WTC11 (cell line): ENCODE data around the gene PSMD11. TPM values are rescaled to one million over a fixed set of nuclear protein-coding genes. Genes with fewer than 3 reads are reported as not detected.
"Not testable (repeated sequence)": the region's sequence is repeated elsewhere in the genome, so short reads cannot be mapped to it uniquely, and the experiment has no call there.

Experiments used
- ATAC-seq: fragments of 200-7000 bp; cut with Tn5 transposase; 2 replicates; pipeline ENCODE4 v1.10.0; 2021; ENCODE audit warnings: mild to moderate bottlenecking, moderate library complexity
- CTCF ChIA-PET: fragments of 300-600 bp; sonication (Branson Sonifier 250); formaldehyde crosslinking; loops from one replicate; lab custom pipeline; 2021; ENCODE audit warnings: antibody characterized with exemption; lab: Charles Lee
- POLR2A ChIA-PET: fragments of 350-600 bp; sonication (Branson Sonifier 250); formaldehyde crosslinking; loops from one replicate; lab custom pipeline; 2021; ENCODE audit warnings: antibody characterized with exemption; lab: Charles Lee
- DNase-seq: peaks from one replicate; pipeline ENCODE4 v3.0.0; 2021; ENCODE audit warnings: low spot score
- H3K27ac Mint-ChIP-seq: 2 replicates; pipeline ENCODE4 v1.8.0; 2021; ENCODE audit warnings: mixed read lengths
- H3K27me3 Mint-ChIP-seq: 2 replicates; pipeline ENCODE4 v1.8.0; 2021; ENCODE audit warnings: low read depth, mild to moderate bottlenecking, moderate library complexity, mixed read lengths
- H3K36me3 Mint-ChIP-seq: 2 replicates; pipeline ENCODE4 v1.8.0; 2021; ENCODE audit warnings: mixed read lengths
- H3K4me1 Mint-ChIP-seq: 2 replicates; pipeline ENCODE4 v1.8.0; 2022; ENCODE audit warnings: mixed read lengths
- H3K4me3 Mint-ChIP-seq: 2 replicates; pipeline ENCODE4 v1.8.0; 2021; ENCODE audit warnings: mild to moderate bottlenecking, moderate library complexity, mixed read lengths
- H3K9me3 Mint-ChIP-seq: 2 replicates; pipeline ENCODE4 v1.8.0; 2021; ENCODE audit warnings: mixed read lengths
- CREB1 ChIP-seq: sonication (generic); formaldehyde crosslinking; IDR thresholded peaks from 2 replicates; pipeline ENCODE4 v1.8.0; 2023; ENCODE audit warnings: mild to moderate bottlenecking, missing genetic modification reagents
- E2F1 ChIP-seq: sonication (generic); formaldehyde crosslinking; IDR thresholded peaks from 2 replicates; pipeline ENCODE4 v1.8.0; 2022; ENCODE audit warnings: mild to moderate bottlenecking, missing genetic modification reagents
- GABPB1 ChIP-seq: sonication (generic); formaldehyde crosslinking; IDR thresholded peaks from 2 replicates; pipeline ENCODE4 v1.8.1; 2023; ENCODE audit warnings: mild to moderate bottlenecking, missing genetic modification reagents
- GTF2I ChIP-seq: fragments of 250-450 bp; sonication (Bioruptor Pico); conservative IDR thresholded peaks from 2 replicates; pipeline ENCODE4 v1.4.0; 2021; ENCODE audit warnings: mild to moderate bottlenecking
- HMGA2 ChIP-seq: fragments of 250-450 bp; sonication (Bioruptor Pico); IDR thresholded peaks from 2 replicates; pipeline ENCODE4 v1.4.0; 2021; ENCODE audit warnings: mild to moderate bottlenecking, moderate library complexity
- IRF2 ChIP-seq: sonication (generic); formaldehyde crosslinking; IDR thresholded peaks from 2 replicates; pipeline ENCODE4 v1.8.0; 2022; ENCODE audit warnings: low read depth, missing genetic modification reagents, borderline replicate concordance
- KAT7 ChIP-seq: sonication (generic); formaldehyde crosslinking; IDR thresholded peaks from 2 replicates; pipeline ENCODE4 v1.8.1; 2023; ENCODE audit warnings: missing genetic modification reagents, mild to moderate bottlenecking, borderline replicate concordance
- NFE2L1 ChIP-seq: sonication (generic); formaldehyde crosslinking; IDR thresholded peaks from 2 replicates; pipeline ENCODE4 v1.8.1; 2023; ENCODE audit warnings: missing genetic modification reagents
- NR1H2 ChIP-seq: sonication (generic); formaldehyde crosslinking; IDR thresholded peaks from 2 replicates; pipeline ENCODE4 v1.9.0; 2021; ENCODE audit warnings: mild to moderate bottlenecking, moderate library complexity, missing genetic modification reagents
- NR2C2 ChIP-seq: sonication (generic); formaldehyde crosslinking; IDR thresholded peaks from 2 replicates; pipeline ENCODE4 v1.8.0; 2022; ENCODE audit warnings: mild to moderate bottlenecking, missing genetic modification reagents
- PRDM15 ChIP-seq: sonication (generic); formaldehyde crosslinking; IDR thresholded peaks from 2 replicates; pipeline ENCODE4 v1.8.0; 2022; ENCODE audit warnings: missing genetic modification reagents
- PRRX2 ChIP-seq: fragments of 250-450 bp; sonication (Bioruptor Pico); IDR thresholded peaks from 2 replicates; pipeline ENCODE4 v1.8.0; 2021; ENCODE audit warnings: mild to moderate bottlenecking
- RORB ChIP-seq: fragments of 250-450 bp; sonication (Bioruptor Pico); IDR thresholded peaks from 2 replicates; pipeline ENCODE4 v1.9.0; 2021; ENCODE audit warnings: mild to moderate bottlenecking
- SMAD4 ChIP-seq: sonication (generic); formaldehyde crosslinking; IDR thresholded peaks from 2 replicates; pipeline ENCODE4 v1.8.0; 2022; ENCODE audit warnings: mild to moderate bottlenecking, missing genetic modification reagents
- SOX15 ChIP-seq: fragments of 250-450 bp; sonication (Bioruptor Pico); IDR thresholded peaks from 2 replicates; pipeline ENCODE4 v1.9.0; 2021; ENCODE audit warnings: mild to moderate bottlenecking
- TCF7 ChIP-seq: sonication (generic); formaldehyde crosslinking; IDR thresholded peaks from 2 replicates; pipeline ENCODE4 v1.8.0; 2022; ENCODE audit warnings: mild to moderate bottlenecking, low read depth, missing genetic modification reagents, moderate library complexity
- TEAD4 ChIP-seq: sonication (generic); formaldehyde crosslinking; IDR thresholded peaks from 2 replicates; pipeline ENCODE4 v1.8.0; 2022; ENCODE audit warnings: mild to moderate bottlenecking, missing genetic modification reagents
- ZBTB21 ChIP-seq: sonication (generic); formaldehyde crosslinking; IDR thresholded peaks from 2 replicates; pipeline ENCODE4 v1.8.1; 2023; ENCODE audit warnings: mild to moderate bottlenecking, missing genetic modification reagents, borderline replicate concordance
- ZNF281 ChIP-seq: sonication (generic); formaldehyde crosslinking; IDR thresholded peaks from 2 replicates; pipeline ENCODE4 v1.8.0; 2023; ENCODE audit warnings: mild to moderate bottlenecking, missing genetic modification reagents
- total RNA-seq: library from RNA; stranded (reverse); gene quantifications from 3 replicates; pipeline ENCODE4 v1.2.3, GENCODE V29; 2021
- TF ChIP-seq, protein P1 (sequence below): sonication (generic); formaldehyde crosslinking; conservative IDR thresholded peaks from 2 replicates; pipeline ENCODE4 v1.8.1; 2022; ENCODE audit warnings: mild to moderate bottlenecking, missing genetic modification reagents
- TF ChIP-seq, protein P2 (sequence below): fragments of 250-450 bp; sonication (Bioruptor Pico); IDR thresholded peaks from 2 replicates; pipeline ENCODE4 v1.9.0; 2021; ENCODE audit warnings: mild to moderate bottlenecking, borderline replicate concordance

PSMD11 gene
- total RNA-seq, 1 experiment from 2014 or later = 155 TPM

- TF ChIP-seq HMGA2 = no peak
- TF ChIP-seq, protein P1, sequence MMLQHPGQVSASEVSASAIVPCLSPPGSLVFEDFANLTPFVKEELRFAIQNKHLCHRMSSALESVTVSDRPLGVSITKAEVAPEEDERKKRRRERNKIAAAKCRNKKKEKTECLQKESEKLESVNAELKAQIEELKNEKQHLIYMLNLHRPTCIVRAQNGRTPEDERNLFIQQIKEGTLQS = no peak
- no peak for TF ChIP-seq E2F1
- TF ChIP-seq PRRX2 (CRISPR knock-in tag) = no peak
- no peak for TF ChIP-seq ZBTB21
- TF ChIP-seq ZNF281 = no peak
- TF ChIP-seq KAT7 (CRISPR knock-in tag) = no peak
- no peak for TF ChIP-seq TCF7 (CRISPR knock-in tag)
- TF ChIP-seq, protein P2, sequence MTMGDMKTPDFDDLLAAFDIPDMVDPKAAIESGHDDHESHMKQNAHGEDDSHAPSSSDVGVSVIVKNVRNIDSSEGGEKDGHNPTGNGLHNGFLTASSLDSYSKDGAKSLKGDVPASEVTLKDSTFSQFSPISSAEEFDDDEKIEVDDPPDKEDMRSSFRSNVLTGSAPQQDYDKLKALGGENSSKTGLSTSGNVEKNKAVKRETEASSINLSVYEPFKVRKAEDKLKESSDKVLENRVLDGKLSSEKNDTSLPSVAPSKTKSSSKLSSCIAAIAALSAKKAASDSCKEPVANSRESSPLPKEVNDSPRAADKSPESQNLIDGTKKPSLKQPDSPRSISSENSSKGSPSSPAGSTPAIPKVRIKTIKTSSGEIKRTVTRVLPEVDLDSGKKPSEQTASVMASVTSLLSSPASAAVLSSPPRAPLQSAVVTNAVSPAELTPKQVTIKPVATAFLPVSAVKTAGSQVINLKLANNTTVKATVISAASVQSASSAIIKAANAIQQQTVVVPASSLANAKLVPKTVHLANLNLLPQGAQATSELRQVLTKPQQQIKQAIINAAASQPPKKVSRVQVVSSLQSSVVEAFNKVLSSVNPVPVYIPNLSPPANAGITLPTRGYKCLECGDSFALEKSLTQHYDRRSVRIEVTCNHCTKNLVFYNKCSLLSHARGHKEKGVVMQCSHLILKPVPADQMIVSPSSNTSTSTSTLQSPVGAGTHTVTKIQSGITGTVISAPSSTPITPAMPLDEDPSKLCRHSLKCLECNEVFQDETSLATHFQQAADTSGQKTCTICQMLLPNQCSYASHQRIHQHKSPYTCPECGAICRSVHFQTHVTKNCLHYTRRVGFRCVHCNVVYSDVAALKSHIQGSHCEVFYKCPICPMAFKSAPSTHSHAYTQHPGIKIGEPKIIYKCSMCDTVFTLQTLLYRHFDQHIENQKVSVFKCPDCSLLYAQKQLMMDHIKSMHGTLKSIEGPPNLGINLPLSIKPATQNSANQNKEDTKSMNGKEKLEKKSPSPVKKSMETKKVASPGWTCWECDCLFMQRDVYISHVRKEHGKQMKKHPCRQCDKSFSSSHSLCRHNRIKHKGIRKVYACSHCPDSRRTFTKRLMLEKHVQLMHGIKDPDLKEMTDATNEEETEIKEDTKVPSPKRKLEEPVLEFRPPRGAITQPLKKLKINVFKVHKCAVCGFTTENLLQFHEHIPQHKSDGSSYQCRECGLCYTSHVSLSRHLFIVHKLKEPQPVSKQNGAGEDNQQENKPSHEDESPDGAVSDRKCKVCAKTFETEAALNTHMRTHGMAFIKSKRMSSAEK (CRISPR knock-in tag) = no peak
- TF ChIP-seq, all 79 proteins: peak for 0
Measured at GRCh38 chr17:32446949-32447348, 2.6 kb downstream of the PSMD11 start (continued).

GRCh38 chr17:32449963-32450362 is 5.7 kb downstream of the PSMD11 start:
- DNase-seq = no peak
- POLR2A ChIA-PET = no interaction called here
- Mint-ChIP-seq H3K9me3 (peaks cover 2% of the 10 kb centered on the region; the same call in 1 of the 2 replicates), H3K4me3 (no peak overlapping the region), H3K4me1 (peaks cover 19% of the 10 kb centered on the region), H3K27me3 (no peaks in the 10 kb centered on the region), H3K36me3 (peaks cover 79% of the 10 kb centered on the region), H3K27ac (no peak overlapping the region)
- no peak for ATAC-seq
- TF ChIP-seq GTF2I (CRISPR knock-in tag) = no peak
- TF ChIP-seq TEAD4 (CRISPR knock-in tag) = no peak
- no peak for TF ChIP-seq NR1H2
- CTCF ChIA-PET = no interaction called here

- H3K36me3 Mint-ChIP-seq = peaks cover 83% of the 10 kb centered on the region
Measured at GRCh38 chr17:32450379-32450778, 6.1 kb downstream of the PSMD11 start.

DNA sequence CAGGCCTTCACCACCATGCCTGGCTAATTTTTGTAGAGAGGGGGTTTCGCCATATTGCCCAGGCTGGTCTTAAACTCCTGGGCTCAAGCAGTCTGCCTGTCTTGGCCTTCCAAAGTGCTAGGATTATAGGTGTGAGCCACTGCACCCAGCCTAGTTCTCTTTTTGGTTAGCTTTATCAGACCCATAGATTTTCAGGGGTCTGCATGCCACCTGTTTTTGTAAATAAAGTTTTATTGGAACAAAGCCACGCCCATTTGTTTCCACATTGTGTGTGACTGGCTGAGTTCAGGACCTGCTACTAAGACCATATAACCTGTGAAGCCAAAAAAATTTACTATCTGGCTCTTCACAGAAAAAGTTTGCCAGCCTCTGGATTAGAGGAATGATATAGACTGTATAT is 7.6 kb downstream of the PSMD11 start:
- H3K4me1 Mint-ChIP-seq = peaks cover 2% of the 10 kb centered on the region; the same call in 1 of the 2 replicates
- H3K36me3 Mint-ChIP-seq = peaks cover 82% of the 10 kb centered on the region
- H3K27ac Mint-ChIP-seq = no peak overlapping the region
- ATAC-seq (no peak), DNase-seq (no peak)
- POLR2A ChIA-PET = no interaction called here
- H3K4me3 Mint-ChIP-seq = no peak overlapping the region
- H3K27me3 Mint-ChIP-seq = no peaks in the 10 kb centered on the region
- CTCF ChIA-PET = no interaction called here
- peaks cover 5% of the 10 kb centered on the region; the same call in 1 of the 2 replicates for H3K9me3 Mint-ChIP-seq
- TF ChIP-seq PRDM15 (CRISPR knock-in tag) (no peak), IRF2 (no peak), SOX15 (CRISPR knock-in tag) (no peak), GABPB1 (CRISPR knock-in tag) (no peak), RORB (CRISPR knock-in tag) (no peak), CREB1 (CRISPR knock-in tag) (no peak), NR2C2 (no peak), NFE2L1 (CRISPR knock-in tag) (no peak), SMAD4 (CRISPR knock-in tag) (no peak)

More at GRCh38 chr17:32450379-32450778, 6.1 kb downstream of the PSMD11 start:
- ATAC-seq, H3K27me3 Mint-ChIP-seq, CTCF ChIA-PET, H3K9me3 Mint-ChIP-seq, POLR2A ChIA-PET, DNase-seq, H3K4me3 Mint-ChIP-seq, H3K27ac Mint-ChIP-seq: not testable (repeated sequence)
- H3K4me1 Mint-ChIP-seq = peaks cover 17% of the 10 kb centered on the region
